Neuronal stem cell (in vitro differentiated cells): ENCODE measurements around the gene CKS1B.

ENCODE experiments used
- DNase-seq: peaks from one replicate; pipeline ENCODE4 v3.0.0-alpha.2; 2013; ENCODE audit warnings: low spot score
- H2AFZ ChIP-seq: one replicate; pipeline ENCODE4 v1.6.1; 2013; ENCODE audit warnings: mild to moderate bottlenecking, low read length, inconsistent platforms
- H2AK5ac ChIP-seq: 2 replicates; pipeline ENCODE4 v1.6.1; 2013; ENCODE audit warnings: low read depth, mild to moderate bottlenecking, inconsistent platforms, low read length, moderate library complexity, mixed read lengths
- H2BK120ac ChIP-seq: 2 replicates; pipeline ENCODE4 v1.6.1; 2013; ENCODE audit warnings: low read depth, mild to moderate bottlenecking, inconsistent platforms, low read length, moderate library complexity, mixed read lengths
- H2BK12ac ChIP-seq: one replicate; pipeline ENCODE4 v1.6.1; 2013; ENCODE audit warnings: low read length, inconsistent platforms
- H2BK15ac ChIP-seq: 2 replicates; pipeline ENCODE4 v1.6.1; 2013; ENCODE audit warnings: mild to moderate bottlenecking, low read length, inconsistent platforms, mixed read lengths
- H2BK5ac ChIP-seq: one replicate; pipeline ENCODE4 v1.6.1; 2013; ENCODE audit warnings: inconsistent platforms, mild to moderate bottlenecking, low read length, moderate library complexity
- H3K14ac ChIP-seq: one replicate; pipeline ENCODE4 v1.6.1; 2013; ENCODE audit warnings: low read length, inconsistent platforms
- H3K18ac ChIP-seq: 2 replicates; pipeline ENCODE4 v1.6.1; 2013; ENCODE audit warnings: low read length, inconsistent platforms
- H3K23ac ChIP-seq: 2 replicates; pipeline ENCODE4 v1.6.1; 2013; ENCODE audit warnings: low read depth, mild to moderate bottlenecking, mixed read lengths, low read length, inconsistent platforms; ENCODE audit not compliant: poor library complexity
- H3K27ac ChIP-seq: replicated peaks from 3 replicates; pipeline ENCODE4 v1.5.1; 2013; ENCODE audit warnings: low read length, inconsistent platforms
- H3K27me3 ChIP-seq, 3 experiments: 2 replicates each; pipeline ENCODE4 v1.6.1; 2013; ENCODE audit warnings: low read length in 3 of 3, mild to moderate bottlenecking in 2 of 3, inconsistent platforms in 1 of 3, low read depth in 1 of 3, mixed read lengths in 1 of 3, moderate library complexity in 1 of 3; ENCODE audit not compliant: control insufficient read depth in 3 of 3, insufficient read depth in 3 of 3
- H3K36me3 ChIP-seq, 2 donors: replicated peaks in 1 of 2; 2 replicates each; pipeline ENCODE4 v1.6.1; 2013; ENCODE audit warnings: low read length in 2 of 2; ENCODE audit not compliant: control insufficient read depth in 2 of 2, insufficient read depth in 2 of 2
- H3K4ac ChIP-seq: 2 replicates; pipeline ENCODE4 v1.6.1; 2013; ENCODE audit warnings: inconsistent platforms, mild to moderate bottlenecking, low read length, moderate library complexity
- H3K4me1 ChIP-seq, 2 donors: 1 replicate in 1 of 2; 2 replicates in 1 of 2; pipeline ENCODE4 v1.6.1; 2013; ENCODE audit warnings: low read length in 2 of 2, low read depth in 1 of 2; ENCODE audit not compliant: control insufficient read depth in 2 of 2, insufficient read depth in 1 of 2
- H3K4me2 ChIP-seq: one replicate; pipeline ENCODE4 v1.6.1; 2013; ENCODE audit warnings: mild to moderate bottlenecking, low read length, inconsistent platforms; ENCODE audit not compliant: insufficient read depth, poor library complexity, severe bottlenecking
- H3K4me3 ChIP-seq, 2 donors: 2 replicates each; pipeline ENCODE4 v1.5.1; 2013; ENCODE audit warnings: low read length in 2 of 2, mild to moderate bottlenecking in 2 of 2, inconsistent platforms in 1 of 2, moderate library complexity in 1 of 2
- H3K79me1 ChIP-seq: one replicate; pipeline ENCODE4 v1.6.1; 2013; ENCODE audit warnings: low read depth, mild to moderate bottlenecking, inconsistent platforms, low read length, moderate library complexity
- H3K9ac ChIP-seq: one replicate; pipeline ENCODE4 v1.6.1; 2013; ENCODE audit warnings: mild to moderate bottlenecking, low read depth, low read length, inconsistent platforms; ENCODE audit not compliant: poor library complexity
- H3K9me3 ChIP-seq, 2 donors: replicated peaks in 1 of 2; 2 replicates each; pipeline versions ENCODE3 to v1.6.1; 2013; ENCODE audit warnings: low read length in 2 of 2, mild to moderate bottlenecking in 2 of 2, inconsistent platforms in 1 of 2, low read depth in 1 of 2, mixed read lengths in 1 of 2, moderate library complexity in 1 of 2; ENCODE audit not compliant: control insufficient read depth in 2 of 2, insufficient read depth in 1 of 2
- H4K8ac ChIP-seq: one replicate; pipeline ENCODE4 v1.6.1; 2013; ENCODE audit warnings: low read depth, mild to moderate bottlenecking, inconsistent platforms, low read length, moderate library complexity
- H4K91ac ChIP-seq: one replicate; pipeline ENCODE4 v1.6.1; 2013; ENCODE audit warnings: low read length, low read depth, mild to moderate bottlenecking, inconsistent platforms; ENCODE audit not compliant: poor library complexity
- WGBS, 2 donors: extraction: QIAGEN DNeasy Blood & Tissue Kit; methylation state at CpG; one replicate each; pipeline ENCODE4 v1.1.7; 2013; ENCODE audit warnings: missing lambda C conversion rate in 2 of 2, mixed read lengths in 1 of 2; ENCODE audit not compliant: insufficient read length in 2 of 2, insufficient replicate concordance in 1 of 2; ENCODE audit errors: extremely low coverage in 2 of 2; 5-methylcytosine and 5-hydroxymethylcytosine counted together

The CKS1B gene

GRCh38 chr1:154962795-154963330, 11.6 kb upstream of the CKS1B start:
- no peak overlapping the region for H2BK5ac ChIP-seq
- peaks cover 4 to 11% of the 10 kb centered on the region in 2 donors for H3K4me1 ChIP-seq
- peaks cover 7% of the 10 kb centered on the region for H3K79me1 ChIP-seq
- no peak overlapping the region for H3K14ac ChIP-seq
- no peak overlapping the region for H2BK15ac ChIP-seq
- H2AK5ac ChIP-seq = no peak overlapping the region
- peaks cover 36 to 82% of the 10 kb centered on the region in 2 donors for H3K36me3 ChIP-seq
- no peak overlapping the region for H3K18ac ChIP-seq
- H2AFZ ChIP-seq = no peak overlapping the region
- no peaks in the 10 kb centered on the region for H3K9me3 ChIP-seq
- H3K27me3 ChIP-seq = no peaks in the 10 kb centered on the region
- no peak overlapping the region for H3K4ac ChIP-seq
- H3K23ac ChIP-seq = no peak overlapping the region
- no peak overlapping the region for H3K9ac ChIP-seq
- peak overlapping the region in 1 of 2 donors; percentile 89 for H3K4me3 ChIP-seq
- no peak overlapping the region for H2BK12ac ChIP-seq
- H2BK120ac ChIP-seq = no peak overlapping the region
- no peak overlapping the region for H4K91ac ChIP-seq
- WGBS, 2 donors = no CpG with 5 or more reads among the region's 6 CpGs
- H4K8ac ChIP-seq = no peak overlapping the region
- no peak overlapping the region for H3K4me2 ChIP-seq
- no peak for DNase-seq
- no peak overlapping the region for H3K27ac ChIP-seq

DNA sequence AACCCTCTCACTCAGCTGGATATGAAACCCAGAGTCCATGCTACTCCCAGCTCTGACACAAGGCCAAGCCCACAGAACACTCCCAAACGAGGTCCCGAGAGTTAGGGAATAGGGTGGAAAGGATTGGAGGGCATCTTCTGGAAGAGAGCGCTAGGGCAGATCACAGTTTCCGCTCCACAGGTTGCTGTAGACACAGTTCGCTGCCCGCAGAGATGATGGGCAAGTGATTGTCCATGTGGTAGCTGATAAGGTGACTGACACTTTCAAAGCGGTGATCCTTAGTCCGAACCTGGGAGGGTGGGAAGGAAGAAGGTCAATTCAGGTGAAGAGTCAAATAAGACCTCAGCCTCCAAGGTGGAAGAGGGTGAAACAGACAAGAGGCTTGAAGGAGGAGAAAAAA, 10.8 kb upstream of the CKS1B start:
- no peak overlapping the region for H2AK5ac ChIP-seq
- no peak overlapping the region for H3K4ac ChIP-seq
- H3K27ac ChIP-seq = no peak overlapping the region
- peaks cover 11% of the 10 kb centered on the region for H3K79me1 ChIP-seq
- H3K4me2 ChIP-seq = no peak overlapping the region
- H2BK12ac ChIP-seq = no peak overlapping the region
- no peak overlapping the region for H2AFZ ChIP-seq
- H3K14ac ChIP-seq = no peak overlapping the region
- H3K27me3 ChIP-seq = no peaks in the 10 kb centered on the region
- H3K18ac ChIP-seq = no peak overlapping the region
- WGBS, 2 donors = no CpG with 5 or more reads among the region's 8 CpGs
- peaks cover 5 to 13% of the 10 kb centered on the region in 2 donors for H3K4me1 ChIP-seq
- H2BK120ac ChIP-seq = no peak overlapping the region
- H3K4me3 ChIP-seq = no peak overlapping the region
- no peak overlapping the region for H4K91ac ChIP-seq
- H2BK5ac ChIP-seq = no peak overlapping the region
- H3K9ac ChIP-seq = no peak overlapping the region
- H2BK15ac ChIP-seq = no peak overlapping the region
- no peak overlapping the region for H4K8ac ChIP-seq
- no peaks in the 10 kb centered on the region for H3K9me3 ChIP-seq
- no peak overlapping the region for H3K23ac ChIP-seq
- no peak for DNase-seq
- peaks cover 34 to 82% of the 10 kb centered on the region in 2 donors for H3K36me3 ChIP-seq

GRCh38 chr1:154964359-154964758, 10.1 kb upstream of the CKS1B start:
- Histone ChIP-seq H3K27me3 (no peaks in the 10 kb centered on the region), H2AK5ac (no peak overlapping the region), H3K9me3 (no peaks in the 10 kb centered on the region), H3K23ac (no peak overlapping the region), H3K79me1 (peaks cover 8% of the 10 kb centered on the region), H3K14ac (no peak overlapping the region), H2BK120ac (no peak overlapping the region), H2BK15ac (no peak overlapping the region), H2BK12ac (no peak overlapping the region), H3K4ac (no peak overlapping the region), H3K4me2 (no peak overlapping the region), H3K36me3 (peaks cover 28 to 79% of the 10 kb centered on the region in 2 donors), H3K18ac (no peak overlapping the region), H3K4me1 (peaks cover 9 to 19% of the 10 kb centered on the region in 2 donors), H2AFZ (no peak overlapping the region), H3K27ac (no peak overlapping the region), H4K91ac (no peak overlapping the region), H3K9ac (no peak overlapping the region), H2BK5ac (no peak overlapping the region), H4K8ac (no peak overlapping the region), H3K4me3 (no peak overlapping the region)
- no peak for DNase-seq
- WGBS, 2 donors = no CpG with 5 or more reads among the region's 6 CpGs

GRCh38 chr1:154966111-154966510, 8.4 kb upstream of the CKS1B start:
- Histone ChIP-seq H3K4me2 (no peak overlapping the region), H4K91ac (no peak overlapping the region), H3K9ac (no peak overlapping the region), H2BK120ac (no peak overlapping the region), H2AK5ac (no peak overlapping the region), H3K36me3 (peaks cover 26 to 68% of the 10 kb centered on the region in 2 donors), H2BK5ac (peak overlapping the region; percentile 3), H3K18ac (no peak overlapping the region), H2AFZ (no peak overlapping the region), H3K27ac (no peak overlapping the region), H3K4ac (no peak overlapping the region), H3K27me3 (no peaks in the 10 kb centered on the region), H4K8ac (no peak overlapping the region), H2BK15ac (no peak overlapping the region), H2BK12ac (no peak overlapping the region), H3K23ac (peak overlapping the region; percentile 22), H3K14ac (no peak overlapping the region), H3K4me3 (no peak overlapping the region), H3K4me1 (peaks cover 14 to 20% of the 10 kb centered on the region in 2 donors), H3K9me3 (no peaks in the 10 kb centered on the region), H3K79me1 (peaks cover 9% of the 10 kb centered on the region)
- no CpG with 5 or more reads among the region's 7 CpGs for WGBS, 2 donors
- no peak for DNase-seq
